ENCODE measurements around the gene CRACR2B.

The CRACR2B gene

GRCh38 chr11:833114-833791 lies 5.5 kb downstream of the CRACR2B start:
- peak overlapping the region; percentile 74 for H3K4me3 ChIP-seq (ENCODE audit: low read length)
- TF ChIP-seq CTCF (IDR thresholded peaks at IDR 0.05; ENCODE audit: insufficient read depth, low read depth, low read length, missing control alignments), result no peak
- peak; percentile 61 for DNase-seq (ENCODE audit: low read depth)

- TF ChIP-seq CTCF (IDR thresholded peaks at IDR 0.05; ENCODE audit: insufficient read depth, low read depth, low read length, missing control alignments), result no peak
- peak overlapping the region; percentile 74 for H3K4me3 ChIP-seq (ENCODE audit: low read length)
- peak; percentile 49 for DNase-seq (ENCODE audit: low read depth)
Measured at GRCh38 chr11:833849-834311, 6.2 kb downstream of the CRACR2B start.

- peak overlapping the region; percentile 74 for H3K4me3 ChIP-seq (ENCODE audit: low read length)
- TF ChIP-seq CTCF (IDR thresholded peaks at IDR 0.05; ENCODE audit: insufficient read depth, low read depth, low read length, missing control alignments), result no peak
- peak; percentile 96 for DNase-seq (ENCODE audit: low read depth)
Measured at GRCh38 chr11:834371-835316, 6.9 kb downstream of the CRACR2B start.

- no peak for DNase-seq (ENCODE audit: low read depth)
- TF ChIP-seq CTCF (IDR thresholded peaks at IDR 0.05; ENCODE audit: insufficient read depth, low read depth, low read length, missing control alignments), result no peak
- no peak overlapping the region for H3K4me3 ChIP-seq (ENCODE audit: low read length)
Measured at GRCh38 chr11:836274-836673, 8.6 kb downstream of the CRACR2B start.

GRCh38 chr11:836700-837099 lies 9.0 kb downstream of the CRACR2B start:
- no peak for DNase-seq (ENCODE audit: low read depth)
- H3K4me3 ChIP-seq (ENCODE audit: low read length), result no peak overlapping the region
- no peak for TF ChIP-seq CTCF (IDR thresholded peaks at IDR 0.05; ENCODE audit: insufficient read depth, low read depth, low read length, missing control alignments)

GRCh38 chr11:837189-837989 lies 9.7 kb downstream of the CRACR2B start:
- no peak for TF ChIP-seq CTCF (IDR thresholded peaks at IDR 0.05; ENCODE audit: insufficient read depth, low read depth, low read length, missing control alignments)
- no peak for DNase-seq (ENCODE audit: low read depth)

More at GRCh38 chr11:837189-837989, 9.7 kb downstream of the CRACR2B start:
- H3K4me3 ChIP-seq (ENCODE audit: low read length), result no peak overlapping the region

All from epithelial cell of esophagus (primary cell).